T-helper 2 cell treated with Interferon-gamma antibody and Interleukin-4, amounts not matched to agents 100 ng/mL and 5 ng/mL, for 36 hours (primary cell): ENCODE results near the gene OR52R1. TPM values are rescaled to one million over a fixed set of nuclear protein-coding genes. Genes with fewer than 3 reads are reported as not detected.
"Not testable (repeated sequence)": the region's sequence is repeated elsewhere in the genome, so short reads cannot be mapped to it uniquely, and the experiment has no call there.

Source experiments
- intact Hi-C: fragments of 100-400 bp; cut with micrococcal nuclease; formaldehyde crosslinking; loops from one replicate; pipeline ENCODE4 v1.15.1; 2023
- total RNA-seq: library from RNA; stranded (reverse); gene quantifications from 2 replicates; pipeline ENCODE4 v1.2.3, GENCODE V29; 2022

Gene OR52R1
- not detected in 2 replicates for total RNA-seq

DNA sequence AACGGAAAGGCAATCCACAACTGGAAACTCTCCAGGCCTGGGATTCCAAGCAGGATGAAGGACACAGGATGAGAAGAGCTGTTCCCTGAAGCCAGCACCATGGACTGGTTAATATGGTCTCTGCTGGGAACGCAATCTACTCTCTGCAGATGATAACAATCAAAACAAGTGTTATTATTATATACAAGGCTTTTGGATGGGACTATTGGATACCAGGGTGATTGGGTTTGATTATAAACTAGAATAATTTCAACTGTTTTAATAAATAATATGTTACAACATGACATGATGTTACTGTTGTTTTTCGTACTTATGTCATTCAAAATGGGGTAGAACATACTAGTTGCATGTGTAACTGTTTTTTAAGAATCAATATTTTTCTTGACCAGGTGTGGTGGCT, at the start of gene OR52R1:
Gene OR52R1 (minus strand): TSS at position 101 of the 400 bp plus-strand sequence. CDS start 0 bp downstream, at position 101.
- intact Hi-C loops, result no loop called here

DNA sequence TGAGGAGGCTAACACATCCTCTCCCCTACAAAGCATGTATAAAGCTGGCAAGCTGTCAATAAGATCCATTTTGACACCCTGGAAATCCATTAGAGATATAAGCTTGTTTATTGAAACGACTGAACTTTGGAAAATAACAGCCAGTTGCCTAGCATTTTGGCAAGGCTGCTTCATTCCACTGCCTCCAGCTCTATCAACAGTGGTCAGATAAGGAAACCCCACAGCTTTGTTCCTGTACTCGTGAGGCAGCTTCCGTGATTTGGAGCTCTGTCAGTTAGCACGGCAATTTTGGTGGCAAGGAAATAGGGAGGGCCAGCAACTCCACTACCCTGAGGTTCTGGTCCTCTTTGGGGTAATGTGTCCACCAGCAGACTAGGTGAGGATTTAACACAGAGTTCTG, 46.9 kb upstream of the OR52R1 start:
- intact Hi-C loops, result no loop called here

DNA sequence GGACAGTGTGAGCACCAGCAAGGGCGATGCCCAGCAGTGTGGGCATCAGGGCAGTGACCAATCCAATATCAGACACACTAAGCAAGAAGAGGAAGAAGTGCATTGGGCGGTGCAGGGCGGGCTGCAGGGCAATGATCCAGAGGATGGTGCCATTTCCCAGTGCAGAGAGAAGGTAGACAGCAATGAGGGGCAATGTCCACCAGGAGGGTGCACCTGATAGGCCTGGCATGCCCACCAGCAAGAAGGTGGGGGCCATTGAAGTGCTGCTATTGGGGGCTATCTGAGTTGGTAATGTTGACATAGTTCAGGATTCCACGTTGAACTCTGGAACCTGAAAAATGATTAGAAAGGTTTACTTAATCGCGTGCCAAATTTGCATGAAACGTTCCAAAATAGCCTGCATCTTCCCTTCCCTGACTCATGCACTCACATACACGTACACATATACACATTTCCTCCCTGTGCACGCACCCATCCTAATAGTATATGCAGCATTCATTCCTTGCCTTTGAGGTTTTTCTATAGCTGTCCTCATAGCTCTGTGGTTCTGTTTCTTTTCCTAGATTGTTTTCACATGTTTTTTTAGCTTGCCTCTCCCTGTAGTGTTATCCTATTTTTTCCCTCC, 44.8 kb upstream of the OR52R1 start, which contains the start of gene OR51S1:
Gene OR51S1 (minus strand): TSS at position 301 of the 625 bp plus-strand sequence. CDS start 0 bp downstream, at position 301.
- intact Hi-C loops, result no loop called here

DNA sequence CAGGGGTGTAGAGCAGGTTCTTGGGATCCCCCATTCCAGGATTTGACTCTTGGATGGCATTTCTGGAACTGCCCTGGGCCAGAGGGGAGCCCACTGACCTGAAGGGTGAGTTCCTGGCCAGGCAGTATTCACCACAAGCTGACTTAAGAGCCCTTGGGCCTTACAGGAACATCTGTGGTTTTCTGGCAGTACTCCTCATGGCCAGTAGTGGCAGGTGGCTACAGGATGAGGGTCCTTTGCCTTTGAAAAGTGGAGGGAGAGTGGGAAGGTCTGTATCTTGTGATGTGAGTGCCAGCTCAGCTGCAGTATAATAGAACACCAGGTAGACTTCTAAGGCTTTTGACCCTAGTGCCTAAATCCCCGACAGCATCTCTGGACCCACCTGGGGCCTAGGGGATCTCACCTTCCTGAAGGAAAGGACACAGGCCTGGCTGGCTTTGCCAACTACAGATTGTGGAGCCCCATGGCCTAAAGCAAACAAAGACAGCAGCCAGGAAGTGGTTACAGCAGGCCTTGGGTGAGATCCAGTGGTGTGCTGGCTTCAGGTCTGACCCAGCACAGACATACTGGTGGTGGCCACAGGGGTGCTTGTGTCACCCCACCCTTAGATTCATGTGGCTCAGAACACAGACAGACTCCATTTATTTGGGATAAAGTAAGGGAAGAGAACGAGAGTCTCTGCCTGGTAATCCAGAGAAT, 35.8 kb upstream of the OR52R1 start:
- intact Hi-C loops, result no loop called here

DNA sequence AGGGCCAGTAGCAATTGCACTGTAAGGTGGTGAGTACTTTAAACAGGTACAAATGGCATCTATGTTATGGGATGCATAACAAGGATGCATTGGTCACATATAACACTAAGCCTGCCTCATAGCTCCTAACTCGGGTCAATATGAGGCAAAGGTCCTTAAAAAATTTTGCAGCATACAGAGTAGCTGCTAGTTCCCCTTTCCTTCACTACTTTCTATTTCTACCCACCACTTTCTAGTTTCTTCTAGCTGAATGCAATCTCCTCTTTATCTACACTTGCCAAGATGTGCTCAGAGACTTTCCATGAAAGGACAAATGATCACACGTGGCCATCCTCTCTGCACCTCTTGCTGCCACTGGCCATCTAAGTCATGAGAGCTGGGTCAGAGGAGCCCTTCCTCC, 26.7 kb upstream of the OR52R1 start:
- intact Hi-C loops, result no loop called here

DNA sequence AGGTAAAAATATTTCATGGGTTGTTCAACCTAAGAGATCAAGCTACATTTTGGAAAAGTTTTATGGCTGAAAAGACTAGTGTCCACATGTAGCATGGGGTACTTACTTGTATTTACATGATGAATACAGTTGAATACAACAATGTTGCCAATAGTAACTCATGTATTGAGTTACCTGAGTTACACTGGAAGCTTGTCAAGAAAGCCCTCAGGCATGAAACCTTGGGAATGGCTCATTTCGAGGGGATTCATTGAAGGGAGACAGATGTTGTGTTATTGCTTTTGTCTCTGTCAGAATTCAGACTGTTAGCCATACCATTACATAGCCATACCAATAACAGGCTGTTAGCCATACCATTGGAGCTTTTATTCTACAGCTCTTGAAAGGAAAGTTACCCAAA, 26.2 kb upstream of the OR52R1 start:
- intact Hi-C loops, result no loop called here

DNA sequence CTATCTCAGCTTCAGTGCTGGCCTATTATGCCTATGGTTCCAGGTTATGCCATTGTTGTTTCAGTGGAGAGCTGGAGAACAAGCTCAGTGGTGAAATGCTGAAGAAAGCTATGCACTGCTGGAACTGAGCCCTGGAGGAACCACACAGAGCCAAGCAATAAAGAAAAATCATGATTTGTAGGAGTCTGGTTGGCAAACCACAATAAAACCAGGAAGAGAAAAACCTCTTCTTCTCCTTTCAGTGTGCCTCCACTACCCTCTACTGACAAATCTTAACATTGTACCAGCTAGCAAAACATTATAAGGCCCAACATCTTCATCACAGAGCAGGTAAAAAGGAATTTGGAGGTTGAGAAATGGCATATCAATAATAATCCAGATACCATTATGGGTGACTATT, 22.2 kb upstream of the OR52R1 start:
- intact Hi-C loops, result no loop called here

DNA sequence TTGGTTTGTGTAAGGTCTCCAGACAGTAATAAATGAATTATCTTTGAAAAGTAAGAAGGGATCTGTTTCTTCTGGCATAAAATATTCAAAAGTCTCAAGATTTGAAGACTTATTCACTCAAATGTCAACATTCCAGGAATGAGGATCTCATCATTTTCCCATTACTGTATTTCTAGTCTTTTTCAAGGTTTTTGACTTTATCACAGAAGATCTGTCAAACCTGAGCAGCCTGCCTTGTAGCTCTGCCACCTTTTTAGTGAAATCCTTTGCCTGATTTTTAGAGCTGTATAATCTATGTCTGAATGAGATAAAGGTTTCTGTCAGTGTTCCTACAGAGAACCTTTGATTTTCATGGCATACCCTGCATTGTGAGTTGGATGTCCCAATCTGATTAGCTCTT, 21.0 kb upstream of the OR52R1 start:
- intact Hi-C loops, result no loop called here

DNA sequence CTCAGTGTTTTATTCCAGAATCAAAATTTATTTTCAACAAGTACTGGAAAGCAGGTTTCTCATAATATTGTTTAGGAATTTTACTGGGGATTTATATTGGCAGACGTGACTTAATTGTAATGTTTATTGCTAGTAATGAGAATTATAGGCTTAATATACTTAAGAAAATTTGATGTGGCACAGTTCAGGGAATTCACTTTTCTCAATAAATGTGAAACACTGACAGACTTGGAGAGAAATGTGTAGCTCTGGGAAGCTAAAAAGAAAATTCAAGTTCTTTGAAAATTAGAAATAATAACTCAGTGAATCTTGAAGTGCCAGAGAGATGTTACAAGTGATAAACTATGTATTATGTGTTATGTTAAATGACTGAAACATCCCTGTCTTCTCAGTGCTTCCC, 16.8 kb upstream of the OR52R1 start, which contains the start of gene OR51F2:
Gene OR51F2 (plus strand): TSS at position 301 of the 400 bp plus-strand sequence. CDS start 101 bp downstream, outside the sequence.
- intact Hi-C loops, result no loop called here

DNA sequence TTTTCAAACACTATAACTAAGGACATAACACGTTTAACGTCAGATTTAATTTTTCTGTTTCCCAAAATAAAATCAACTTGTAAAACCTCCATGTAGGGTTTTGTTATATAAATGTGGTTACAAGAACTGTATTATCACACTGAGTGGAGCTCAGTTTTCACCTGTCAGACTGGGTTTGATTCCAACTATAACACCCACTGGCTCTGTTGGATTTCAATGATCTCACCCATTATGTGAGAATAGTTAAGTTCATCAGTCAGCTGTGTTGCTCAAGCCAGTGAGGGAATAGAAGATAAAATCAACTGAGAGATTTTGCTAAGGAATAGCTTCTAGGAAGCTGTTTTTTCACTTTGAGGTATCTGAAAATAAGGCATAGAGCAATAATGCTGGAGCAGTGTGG, 5.1 kb upstream of the OR52R1 start:
- intact Hi-C loops, result no loop called here

DNA sequence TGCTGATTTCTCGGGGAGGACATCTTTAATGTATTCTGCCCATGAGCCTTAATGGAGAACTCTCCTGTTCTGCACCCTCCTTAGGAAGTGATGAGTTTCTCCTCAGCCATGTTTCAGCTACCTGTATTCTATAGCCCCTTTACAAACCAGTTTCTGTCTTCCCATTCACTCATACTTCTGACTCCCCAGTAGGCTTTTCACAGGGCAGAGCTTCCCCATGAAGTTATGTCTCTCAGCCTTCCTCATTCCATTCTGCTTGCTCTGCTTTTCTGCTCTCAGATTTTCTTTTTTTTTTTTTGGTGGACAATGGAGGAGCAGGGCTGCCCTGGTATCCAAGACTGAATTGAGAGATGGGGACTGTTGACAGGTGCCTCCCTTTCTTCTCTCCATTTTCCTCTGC, 4.3 kb upstream of the OR52R1 start:
- intact Hi-C loops, result no loop called here

DNA sequence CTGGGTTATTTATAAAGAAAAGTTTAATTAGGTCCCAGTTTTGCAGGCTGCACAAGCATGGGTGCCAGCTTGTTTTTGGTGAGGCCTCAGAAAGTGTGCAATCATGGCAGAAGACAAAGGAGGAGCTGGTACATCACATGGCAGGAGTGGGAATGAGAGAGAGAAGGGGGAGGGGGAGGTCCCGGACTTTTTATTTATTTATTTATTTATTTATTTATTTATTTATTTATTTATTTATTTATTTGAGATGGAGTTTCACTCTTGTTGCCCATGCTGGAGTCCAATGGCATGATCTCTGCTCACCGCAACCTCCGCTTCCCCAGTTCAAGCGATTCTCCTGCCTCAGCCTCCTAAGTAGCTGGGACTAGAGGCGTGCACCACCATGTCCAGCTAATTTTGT, 2.9 kb downstream of the OR52R1 start:
- intact Hi-C loops, result not testable (repeated sequence)

DNA sequence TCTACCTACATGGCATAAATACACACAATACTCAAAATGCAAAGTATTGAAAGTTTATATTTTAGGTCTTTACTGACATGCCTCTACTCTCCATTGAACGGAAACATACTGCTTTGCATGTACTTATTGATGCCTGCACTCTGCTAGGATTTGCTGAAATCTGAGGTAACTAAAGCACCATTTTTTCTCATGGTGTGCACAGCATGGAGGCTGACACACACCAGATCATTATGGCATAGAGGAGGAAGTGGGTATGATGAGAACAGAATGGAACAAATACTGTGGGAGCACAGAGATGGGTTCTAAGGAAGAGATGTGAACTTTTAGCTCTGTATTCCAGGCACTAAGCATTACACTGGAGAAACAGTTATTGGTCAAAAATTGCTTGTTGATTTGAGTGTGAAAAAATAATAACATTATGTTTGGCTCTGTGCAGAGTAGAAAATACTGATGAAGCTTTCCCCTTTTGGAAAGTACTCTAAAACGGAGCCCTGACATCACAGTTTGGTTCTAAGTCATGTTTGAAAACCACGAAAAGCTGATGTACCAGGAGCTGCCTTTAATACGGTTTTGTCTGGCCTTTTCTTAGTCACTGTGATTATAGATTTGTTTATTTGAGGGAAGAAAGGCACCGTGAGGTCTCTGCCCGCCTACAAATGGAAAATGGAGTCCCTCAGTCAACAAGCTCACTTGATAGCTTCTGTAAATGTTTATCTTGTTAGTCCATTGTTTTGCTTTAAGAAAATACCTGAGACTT, 5.6 kb downstream of the OR52R1 start:
- intact Hi-C loops, result no loop called here

DNA sequence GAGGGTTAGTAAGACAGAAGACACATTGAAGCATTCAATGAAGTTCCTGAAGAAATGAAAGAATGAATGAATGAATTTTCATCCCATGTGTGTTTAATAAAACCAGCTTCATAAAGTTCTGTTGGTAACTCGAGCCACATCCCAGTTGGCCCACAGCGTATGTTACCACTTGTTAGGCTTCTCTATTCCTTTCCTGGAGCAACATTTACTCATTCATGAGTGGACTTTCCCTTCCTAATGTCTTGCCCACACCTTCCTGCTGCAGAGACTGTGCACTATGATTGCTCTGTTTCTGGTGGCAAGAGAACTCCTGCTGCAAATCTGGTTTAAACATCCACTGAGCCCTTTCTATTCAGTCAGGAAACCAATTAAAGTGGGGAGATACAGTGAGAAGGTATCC, 7.0 kb downstream of the OR52R1 start:
- intact Hi-C loops, result no loop called here

DNA sequence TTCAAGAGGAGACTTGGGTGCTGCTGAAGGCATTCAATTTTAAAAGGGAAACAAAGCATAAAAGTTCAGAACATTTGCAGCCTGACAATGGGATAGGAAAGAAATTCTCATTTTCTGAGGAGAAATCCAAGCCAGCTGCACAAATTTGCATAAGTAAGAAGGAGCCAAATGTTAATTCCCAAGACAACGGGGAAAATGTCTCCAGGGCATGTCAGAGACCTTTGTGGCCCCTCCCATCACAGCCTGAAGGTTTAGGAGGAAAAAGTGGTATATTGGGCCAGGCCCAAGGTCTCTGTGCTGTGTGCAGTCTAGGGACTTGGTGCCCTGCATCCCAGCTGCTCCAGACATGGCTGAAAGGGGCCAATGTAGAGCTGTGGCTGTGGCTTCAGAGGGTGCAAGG, 21.7 kb downstream of the OR52R1 start:
- intact Hi-C loops, result no loop called here

DNA sequence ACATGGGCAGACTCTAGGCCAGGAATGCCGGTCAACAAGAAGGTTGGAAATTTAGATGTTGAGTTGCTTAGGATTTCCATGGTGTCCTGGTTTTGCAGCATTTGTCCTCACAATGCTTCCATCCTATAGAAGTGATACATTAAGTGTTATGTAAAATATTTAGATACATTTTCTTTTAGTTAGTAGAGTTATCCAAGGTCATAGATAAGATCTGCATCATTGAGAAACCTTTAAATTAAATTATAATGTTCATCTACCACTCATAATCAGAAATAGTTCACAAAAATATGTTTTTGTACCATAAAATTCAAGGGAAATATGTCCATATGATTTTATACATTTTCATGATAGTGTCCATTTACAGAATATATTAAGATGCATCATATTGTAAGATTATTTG, 34.3 kb downstream of the OR52R1 start, which contains the start of gene OR51F1:
Gene OR51F1 (minus strand): TSS at position 101 of the 400 bp plus-strand sequence. CDS start 0 bp downstream, at position 101.
- intact Hi-C loops, result no loop called here

DNA sequence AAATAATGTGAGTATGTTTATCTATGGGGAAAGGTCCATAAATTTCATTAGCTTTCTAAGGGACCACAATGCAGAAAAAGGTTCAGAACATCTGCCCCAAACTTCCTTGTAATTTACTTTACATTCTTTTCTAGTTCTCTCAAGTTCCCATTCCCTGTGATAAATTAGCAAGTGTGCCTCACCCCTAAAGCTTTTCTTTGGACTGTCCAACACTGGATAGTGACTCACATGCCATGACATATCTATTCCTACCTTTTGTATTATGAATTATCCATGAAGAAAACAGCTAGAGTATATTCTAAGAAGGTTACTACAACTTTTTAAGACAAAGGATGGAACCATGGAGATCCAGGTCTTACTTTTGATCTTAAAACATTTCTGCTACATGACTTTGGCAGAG, 36.1 kb downstream of the OR52R1 start:
- intact Hi-C loops, result no loop called here

DNA sequence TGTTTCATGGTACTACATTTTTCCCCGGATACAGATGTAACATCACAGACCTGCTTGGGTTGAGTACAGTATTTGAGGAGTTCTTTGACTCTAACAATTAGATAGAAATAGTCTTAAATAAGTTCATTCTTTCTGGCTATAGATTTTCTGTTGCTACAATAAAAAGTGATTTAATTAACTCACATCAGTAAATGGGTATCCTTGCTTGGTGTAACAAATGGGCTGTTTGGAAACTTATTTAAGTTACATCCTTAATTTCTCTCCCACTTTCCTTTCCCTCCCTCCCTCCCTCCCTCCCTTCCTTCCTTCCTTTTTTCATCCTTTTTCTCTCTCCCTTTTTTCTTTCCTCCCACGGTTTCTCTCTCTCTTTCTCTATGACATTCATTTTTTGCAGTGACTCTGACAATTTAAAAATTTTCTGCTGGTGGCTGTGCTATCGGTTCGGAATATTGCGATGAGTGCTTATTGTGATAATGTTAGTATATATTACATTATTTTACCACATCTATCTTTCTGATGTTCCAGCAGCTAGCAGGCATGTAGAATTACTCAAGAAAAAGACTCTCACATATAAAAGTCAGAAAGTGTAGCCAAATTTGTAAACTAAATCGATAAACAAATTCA, 37.6 kb downstream of the OR52R1 start:
- intact Hi-C loops, result no loop called here

DNA sequence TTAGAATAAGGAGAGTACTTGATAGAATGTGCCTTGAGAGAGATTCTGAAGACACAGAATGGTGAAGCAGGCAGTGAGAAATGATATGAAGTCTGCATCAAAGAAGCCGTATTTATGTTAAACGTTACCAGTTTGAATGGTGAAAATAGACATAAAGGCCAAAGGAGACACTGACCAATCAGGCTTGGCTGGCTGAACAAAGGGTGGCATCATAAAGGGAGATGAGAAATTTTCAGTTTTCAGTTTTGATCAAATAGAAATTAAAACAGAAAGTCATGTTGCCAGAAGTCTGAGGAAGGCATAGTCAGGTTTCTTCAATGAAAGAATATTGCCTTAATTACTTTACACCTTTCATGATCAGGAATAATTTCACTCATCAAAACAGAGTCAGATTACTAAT, 41.1 kb downstream of the OR52R1 start:
- intact Hi-C loops, result no loop called here
